Activated CD8-positive, alpha-beta memory T cell treated with anti-CD3 and anti-CD28 coated beads for 1 hour (primary cell): ENCODE measurements around the gene LAPTM5.

Experiments used
- DNase-seq, 2 donors: peaks; one replicate each; pipeline ENCODE4 v3.0.0-alpha.2; 2020; ENCODE audit warnings: low read depth in 1 of 2; ENCODE audit errors: extremely low read depth in 1 of 2

LAPTM5 gene

DNA sequence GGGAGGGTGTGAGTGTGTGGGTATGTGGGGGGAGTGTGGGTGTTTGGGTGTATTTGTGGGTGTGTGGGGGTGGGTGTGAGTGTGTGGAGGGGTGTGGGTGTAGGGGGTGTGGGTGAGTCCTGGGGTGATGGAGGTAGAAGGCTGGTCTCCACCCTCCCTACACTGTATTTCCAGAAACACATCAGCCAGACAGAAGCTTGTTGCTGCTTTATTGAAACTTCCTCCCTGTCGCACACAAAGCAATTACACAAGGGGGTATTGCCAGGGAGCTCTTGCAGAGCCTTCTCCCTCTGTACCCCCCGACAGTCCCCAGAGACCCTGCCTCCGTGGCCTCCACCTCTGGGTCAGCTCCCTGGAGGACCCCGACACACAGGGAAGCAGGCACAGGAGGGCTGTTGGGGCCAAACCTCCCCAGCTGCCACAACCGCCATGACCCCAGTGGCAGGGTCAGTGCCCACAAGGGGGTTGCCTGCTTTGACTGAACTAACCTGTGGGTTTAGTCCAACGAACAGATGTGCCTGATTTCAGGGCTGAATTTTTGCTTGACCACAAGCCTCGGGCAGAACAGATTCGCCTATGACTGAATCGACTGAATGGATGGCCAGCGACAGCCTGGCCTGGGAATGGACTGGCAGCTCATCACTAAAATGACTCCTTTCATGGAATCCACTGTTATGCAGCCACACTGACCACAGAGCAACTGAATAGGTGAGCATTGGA lies 25.1 kb downstream of the LAPTM5 start:
- DNase-seq = no peak

DNA sequence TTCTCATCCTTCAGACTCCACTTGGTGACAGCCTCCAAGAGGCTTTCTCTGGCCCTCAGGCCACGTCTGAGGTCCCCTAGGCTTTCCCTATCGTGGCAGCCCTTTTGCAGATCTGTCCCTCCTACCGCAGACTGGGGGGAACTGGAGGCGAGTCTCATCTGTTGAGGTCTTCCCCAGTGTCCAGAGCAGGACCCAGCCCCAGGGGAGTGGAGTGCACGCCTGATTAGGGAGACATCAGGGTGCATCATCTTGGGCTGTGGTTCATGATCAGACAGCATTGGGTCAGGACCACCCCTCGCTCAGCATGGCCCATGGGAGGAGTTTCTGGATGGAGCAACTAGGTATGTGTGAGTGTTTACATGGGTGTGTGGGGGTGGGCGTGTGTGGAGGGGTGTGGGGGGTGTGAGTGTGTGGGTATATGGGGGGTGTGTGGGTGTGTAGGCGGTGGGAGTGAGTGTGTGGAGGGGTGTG lies 25.7 kb downstream of the LAPTM5 start:
- DNase-seq = no peak

DNA sequence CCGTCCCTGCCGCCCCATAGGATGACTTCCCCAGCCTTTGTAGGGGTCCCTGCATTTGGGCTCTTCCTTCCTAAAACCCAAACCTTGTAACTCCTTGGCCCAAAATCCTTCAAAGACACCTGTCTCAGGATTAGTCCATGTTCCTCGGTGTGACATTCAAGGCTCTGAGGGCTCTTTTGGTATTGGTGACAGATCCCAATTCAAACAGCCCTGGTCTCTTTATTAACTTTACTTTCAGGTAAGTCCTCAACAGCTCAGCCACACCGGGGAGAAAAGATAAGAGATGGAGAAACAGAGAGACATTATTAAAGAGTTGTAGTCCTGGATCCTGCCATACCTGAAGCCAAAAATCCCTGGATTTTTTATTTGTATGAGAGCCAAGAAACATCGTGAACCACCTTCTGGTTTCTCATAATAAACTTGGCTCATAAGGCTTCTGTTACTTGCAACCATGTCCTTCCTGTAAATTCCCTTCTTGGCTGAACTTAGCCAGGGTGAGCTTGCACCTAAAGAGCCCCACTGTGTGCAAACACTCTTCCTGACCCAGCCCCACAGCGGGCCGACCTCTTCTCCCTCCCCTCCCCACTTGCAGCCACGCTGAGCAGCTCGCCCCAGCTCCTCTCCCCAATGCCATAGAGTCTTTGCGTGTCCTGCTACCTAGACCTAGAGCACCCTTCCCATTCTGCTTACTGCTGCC lies 26.3 kb downstream of the LAPTM5 start:
- DNase-seq = no peak

DNA sequence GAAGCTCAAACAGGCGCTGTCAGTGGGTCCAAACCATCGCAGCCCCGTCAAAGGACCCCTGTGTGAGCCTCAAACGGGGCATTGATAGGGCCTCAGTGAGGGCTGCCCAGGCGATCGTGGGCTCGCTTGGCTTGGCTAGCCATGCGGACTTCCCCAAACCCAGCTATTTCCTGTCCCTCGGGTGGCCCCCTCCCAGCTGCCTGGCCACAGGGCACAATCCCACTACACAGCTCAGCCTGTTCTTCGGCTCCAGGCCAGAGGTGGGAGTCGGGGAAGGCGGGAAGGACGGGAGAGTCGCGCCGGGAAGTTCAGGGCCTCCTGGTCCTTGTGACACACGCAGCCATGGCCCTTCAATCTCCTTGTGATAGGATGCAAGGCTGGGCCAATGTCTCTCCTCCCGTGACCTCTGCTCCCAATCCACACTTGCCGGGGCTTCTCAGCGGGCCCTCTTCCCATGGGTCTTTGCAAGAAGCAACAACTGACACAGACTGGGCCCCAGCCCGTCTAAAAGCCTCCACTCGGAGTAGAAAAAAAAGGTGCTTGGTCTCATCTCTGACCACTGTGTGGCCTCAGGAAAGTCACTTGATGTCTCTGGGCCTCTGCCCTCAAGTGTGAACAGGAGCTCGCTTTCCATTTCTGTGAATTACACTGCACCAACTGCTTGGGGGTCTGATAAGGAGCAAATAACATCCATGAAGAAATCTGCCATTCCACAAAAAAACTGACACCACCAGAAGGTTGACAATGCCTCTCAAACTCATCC lies 27.0 kb downstream of the LAPTM5 start:
- DNase-seq = no peak

DNA sequence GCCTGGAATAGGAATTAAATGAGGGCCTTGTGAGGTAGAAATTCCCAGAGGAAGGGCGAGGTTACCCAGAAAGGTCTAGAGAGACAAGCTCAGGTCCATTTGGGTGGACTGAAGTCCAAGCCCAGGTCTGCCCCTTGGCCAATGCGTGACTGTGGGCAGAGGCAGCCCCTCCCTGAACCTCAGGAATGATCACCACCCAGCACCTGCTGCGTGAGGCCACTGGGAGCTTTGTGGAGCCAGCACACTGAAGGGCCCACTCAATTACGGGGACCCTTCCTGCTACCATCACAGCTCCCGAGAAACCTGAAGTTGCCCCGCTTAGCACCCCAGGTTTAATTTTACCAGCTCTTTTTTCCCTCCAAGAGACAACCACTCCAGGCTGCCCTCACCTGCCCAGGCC lies 27.7 kb downstream of the LAPTM5 start:
- DNase-seq = no peak

DNA sequence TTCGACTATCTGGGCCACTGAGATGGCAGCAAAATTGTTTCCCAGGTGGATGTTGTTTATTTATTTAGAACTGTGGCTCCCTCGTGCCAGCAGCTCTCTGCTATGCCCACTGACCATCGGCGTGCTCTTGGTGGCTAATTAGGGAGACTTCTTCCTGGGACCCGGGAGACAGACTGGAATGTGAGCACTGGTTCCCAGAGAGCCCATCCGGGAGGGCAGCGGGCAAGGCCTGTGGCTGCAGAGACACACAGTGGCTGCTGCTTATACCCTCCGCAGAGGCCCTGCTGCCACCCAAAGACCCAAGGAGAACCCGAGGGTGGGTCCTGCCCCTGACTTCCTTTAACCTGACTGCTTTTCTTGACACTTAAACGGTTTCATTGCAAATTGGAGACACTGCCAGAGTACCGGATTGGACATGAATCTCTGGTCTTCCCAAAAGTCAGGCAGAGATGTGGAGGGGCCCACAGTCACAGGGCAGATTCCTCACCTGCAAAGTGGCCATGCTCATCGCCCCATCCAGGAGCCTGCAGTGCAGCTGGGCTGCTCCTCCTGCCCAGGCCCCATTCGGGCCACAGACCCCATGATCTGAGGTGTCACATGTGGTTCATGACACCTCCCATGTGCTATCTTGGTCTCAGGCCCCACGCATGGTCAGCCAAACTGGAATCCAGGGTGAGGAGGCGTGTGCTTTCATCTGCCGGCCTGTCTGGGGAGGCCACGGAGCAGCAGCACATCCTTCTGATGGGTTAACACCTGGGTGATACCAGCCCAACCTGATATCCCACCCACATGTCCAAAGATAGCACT lies 28.5 kb downstream of the LAPTM5 start:
- DNase-seq = no peak

DNA sequence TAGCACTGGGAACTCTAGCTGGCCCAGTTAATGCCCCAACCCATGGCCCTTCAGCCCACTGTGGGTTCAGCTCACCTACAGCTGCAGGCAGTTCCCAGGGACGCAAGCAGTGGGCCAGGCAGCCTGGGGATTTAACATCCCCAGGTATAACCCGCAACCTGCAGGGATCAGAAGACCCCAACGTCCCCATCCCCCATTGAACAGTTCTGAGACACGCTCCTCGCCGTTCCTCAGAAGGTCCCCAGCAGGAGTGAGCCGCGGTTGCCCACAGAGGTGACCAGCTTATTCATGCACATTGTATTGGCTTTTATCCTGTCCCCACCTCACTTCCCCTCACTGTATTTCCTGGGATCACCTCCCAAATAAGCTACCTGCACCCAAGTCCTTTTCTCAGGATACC lies 29.2 kb downstream of the LAPTM5 start:
- no peak for DNase-seq

DNA sequence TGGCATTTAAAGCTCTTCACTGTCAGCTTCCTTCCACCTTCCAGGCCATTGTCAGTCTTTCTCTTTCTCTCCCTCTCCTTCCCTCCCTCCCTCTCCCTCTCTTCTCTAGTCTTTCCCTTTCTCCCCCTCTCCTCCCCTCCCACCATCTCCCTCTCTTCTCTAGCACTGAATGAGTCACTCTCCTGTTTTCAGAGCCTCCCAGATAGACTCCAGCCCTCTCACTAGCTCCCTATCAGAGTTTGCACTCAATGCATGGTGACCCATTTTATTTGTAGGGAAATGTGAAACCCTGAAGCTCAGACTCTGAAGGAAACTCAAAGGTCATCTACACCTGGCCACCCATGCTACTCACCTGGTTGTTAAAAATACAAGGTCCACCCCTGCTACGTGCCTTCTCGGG lies 29.8 kb downstream of the LAPTM5 start:
- no peak for DNase-seq

DNA sequence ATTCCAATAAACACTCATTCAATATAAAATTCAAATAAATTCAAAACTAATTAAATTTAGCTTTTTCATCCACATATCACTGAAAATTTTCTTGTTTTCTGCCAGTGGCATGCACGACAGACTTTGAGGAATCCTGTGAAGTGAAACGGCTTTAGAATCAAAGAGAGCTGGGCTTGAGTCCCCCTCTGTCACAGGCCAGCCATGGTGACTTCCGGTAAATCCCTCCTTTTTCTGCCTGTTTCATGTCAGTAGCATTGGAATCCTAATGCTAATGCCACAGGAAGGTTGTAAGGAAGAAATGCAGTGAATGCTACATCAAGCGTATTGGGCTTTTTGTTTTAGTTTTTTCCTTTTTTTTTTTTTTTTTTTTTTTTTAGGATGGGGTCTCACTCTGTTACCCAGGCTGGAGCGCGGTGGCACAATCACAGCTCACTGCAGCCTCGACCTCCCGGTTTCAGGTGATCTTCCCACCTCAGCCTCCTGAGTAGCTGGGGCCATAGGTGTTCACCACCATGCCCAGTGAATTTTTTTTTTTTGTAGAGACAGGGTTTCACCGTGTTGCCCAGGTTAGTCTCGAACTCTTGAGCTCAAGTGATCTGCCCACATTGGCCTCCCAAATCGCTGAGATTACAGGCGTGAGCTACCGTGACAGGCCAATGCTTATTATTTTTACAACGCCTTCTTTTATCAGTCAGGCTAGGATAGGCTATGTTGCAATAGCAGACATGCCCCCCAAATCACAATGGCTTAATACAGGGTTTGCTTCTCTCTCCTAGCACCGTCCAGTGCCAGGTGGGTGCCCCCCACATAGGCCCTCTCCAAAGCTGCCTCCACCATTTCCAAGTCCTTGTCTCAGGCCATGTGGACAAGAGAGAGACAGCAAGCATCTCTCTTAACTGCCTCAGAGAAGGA lies 30.5 kb downstream of the LAPTM5 start:
- no peak for DNase-seq

DNA sequence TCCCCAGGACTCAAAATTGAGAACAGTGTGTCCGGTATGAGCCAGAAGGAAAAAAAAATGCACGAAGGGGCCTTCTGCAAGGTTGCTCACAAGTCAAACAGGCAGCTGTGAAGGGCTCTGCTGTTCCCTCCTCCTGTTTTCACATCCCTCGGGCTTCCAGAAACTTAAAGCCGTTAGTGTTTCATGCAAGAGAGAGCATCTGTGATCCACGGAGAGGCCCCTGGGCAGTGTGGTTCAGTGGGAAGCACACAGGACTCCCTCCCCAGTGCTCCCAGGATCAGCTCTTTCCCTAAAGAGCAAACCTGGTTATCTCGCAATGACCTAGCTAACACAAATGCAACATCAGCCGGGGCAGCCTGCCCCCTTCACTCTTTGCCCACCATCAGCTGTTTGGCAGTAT lies 31.3 kb downstream of the LAPTM5 start:
- DNase-seq = no peak

DNA sequence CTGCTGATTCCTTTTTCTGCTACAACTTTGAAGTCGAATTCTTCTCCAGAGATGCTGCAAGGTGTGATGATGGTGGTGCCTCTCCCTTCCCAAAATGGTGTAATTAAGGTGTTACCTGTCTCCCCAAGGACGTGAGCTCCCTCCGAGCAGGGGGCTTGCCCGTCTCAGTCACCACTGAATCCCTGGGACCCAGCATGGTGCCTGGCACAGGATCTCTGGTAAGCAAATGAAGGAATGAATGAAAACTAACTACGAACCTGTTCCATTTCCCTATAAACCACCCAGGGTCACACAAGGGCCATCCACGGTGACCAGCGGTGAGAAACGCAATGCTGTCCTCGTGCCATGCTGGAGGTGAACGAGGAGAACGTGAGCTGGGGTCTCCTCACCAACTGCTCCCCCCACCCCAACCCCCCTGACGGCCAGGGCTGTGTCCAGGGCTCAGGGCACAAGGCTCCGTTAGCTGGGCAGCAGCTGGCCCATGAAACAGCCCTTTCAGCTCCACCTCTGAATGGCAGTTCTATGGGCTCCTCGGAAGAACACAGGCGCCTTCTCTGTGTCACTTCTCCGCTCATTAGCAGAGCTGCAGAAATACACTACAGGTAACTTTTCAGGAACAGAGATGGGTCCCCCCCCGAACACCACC lies 32.0 kb downstream of the LAPTM5 start:
- no peak for DNase-seq

DNA sequence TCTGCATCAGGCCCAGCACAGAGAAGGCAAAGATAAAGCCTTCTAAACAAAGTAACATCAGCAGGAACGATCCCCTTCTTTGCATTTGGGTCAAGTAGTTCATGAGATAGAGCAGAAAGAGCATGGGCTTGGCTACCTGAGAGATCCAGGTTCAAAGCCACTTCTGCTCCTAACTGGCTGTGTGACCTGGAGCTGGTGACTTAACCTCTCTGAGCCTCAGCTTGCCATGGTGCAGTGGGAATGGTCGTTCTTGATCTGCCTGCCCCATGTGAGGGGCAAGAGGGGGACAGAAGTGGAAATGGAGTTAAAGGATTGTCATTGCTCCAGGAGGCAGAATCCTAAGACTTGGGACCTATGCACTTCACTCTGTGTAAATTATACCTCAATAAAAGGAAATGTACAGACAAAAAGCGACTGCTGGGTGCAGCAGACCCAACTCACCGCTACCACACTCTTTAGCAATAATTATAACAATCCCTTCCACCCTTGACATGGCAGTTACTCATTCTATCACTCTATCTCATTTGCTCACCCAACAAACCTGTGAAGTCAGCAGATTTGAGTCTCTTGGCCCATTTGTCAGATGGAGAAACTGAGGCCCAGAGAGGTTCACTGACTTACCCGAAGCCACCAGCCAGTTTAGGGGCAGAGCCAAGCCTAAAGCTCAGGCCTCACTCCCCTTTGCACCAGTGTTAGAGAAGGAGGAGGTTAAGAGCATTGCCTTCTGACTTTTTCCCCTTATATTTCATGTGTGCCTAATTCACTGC lies 32.7 kb downstream of the LAPTM5 start:
- DNase-seq = no peak

DNA sequence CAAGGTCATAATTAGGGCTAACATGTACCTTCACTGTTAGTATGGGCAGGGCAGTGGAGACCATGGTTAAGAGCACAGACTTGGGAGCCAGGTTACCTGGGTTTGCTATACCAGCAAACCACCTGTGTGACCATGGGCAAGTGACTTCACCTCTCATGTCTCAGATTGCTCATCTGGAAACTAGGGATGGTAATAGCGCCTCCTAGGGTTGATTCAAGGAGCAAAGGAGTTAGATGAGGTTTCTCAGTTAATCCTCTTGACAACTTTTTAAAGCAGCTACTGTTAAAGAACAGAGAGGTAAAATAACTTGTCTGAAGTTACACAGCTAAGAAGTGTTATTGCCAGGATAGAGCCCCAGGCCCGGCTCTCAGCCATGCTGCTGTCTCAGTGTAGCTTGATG lies 33.4 kb downstream of the LAPTM5 start:
- no peak for DNase-seq

DNA sequence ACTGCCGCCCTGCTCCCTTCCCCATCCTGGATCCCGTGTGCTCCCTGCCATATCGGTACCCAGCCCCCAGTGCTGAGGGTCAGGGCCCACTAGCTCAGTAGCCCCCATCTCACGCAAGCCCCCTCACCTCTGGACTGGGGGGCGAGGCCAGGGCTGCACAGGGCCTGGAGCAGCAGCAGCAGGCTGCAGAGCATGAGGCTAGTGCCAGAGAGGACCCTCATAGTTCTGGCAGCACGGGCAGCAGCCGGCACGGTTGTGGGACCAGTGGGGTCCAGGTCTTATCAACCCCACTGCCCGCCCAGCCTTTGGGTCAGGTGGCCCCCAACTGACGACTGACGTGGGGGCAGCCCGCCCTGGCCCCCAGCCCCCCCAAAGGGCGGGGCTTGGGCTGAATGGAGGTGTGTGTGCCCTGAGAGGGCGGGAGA lies 34.2 kb downstream of the LAPTM5 start, which contains the start of gene MATN1:
Gene MATN1 (minus strand): TSS at position 255 of the 425 bp plus-strand sequence. CDS start 34 bp downstream, at position 221.
- no peak for DNase-seq

DNA sequence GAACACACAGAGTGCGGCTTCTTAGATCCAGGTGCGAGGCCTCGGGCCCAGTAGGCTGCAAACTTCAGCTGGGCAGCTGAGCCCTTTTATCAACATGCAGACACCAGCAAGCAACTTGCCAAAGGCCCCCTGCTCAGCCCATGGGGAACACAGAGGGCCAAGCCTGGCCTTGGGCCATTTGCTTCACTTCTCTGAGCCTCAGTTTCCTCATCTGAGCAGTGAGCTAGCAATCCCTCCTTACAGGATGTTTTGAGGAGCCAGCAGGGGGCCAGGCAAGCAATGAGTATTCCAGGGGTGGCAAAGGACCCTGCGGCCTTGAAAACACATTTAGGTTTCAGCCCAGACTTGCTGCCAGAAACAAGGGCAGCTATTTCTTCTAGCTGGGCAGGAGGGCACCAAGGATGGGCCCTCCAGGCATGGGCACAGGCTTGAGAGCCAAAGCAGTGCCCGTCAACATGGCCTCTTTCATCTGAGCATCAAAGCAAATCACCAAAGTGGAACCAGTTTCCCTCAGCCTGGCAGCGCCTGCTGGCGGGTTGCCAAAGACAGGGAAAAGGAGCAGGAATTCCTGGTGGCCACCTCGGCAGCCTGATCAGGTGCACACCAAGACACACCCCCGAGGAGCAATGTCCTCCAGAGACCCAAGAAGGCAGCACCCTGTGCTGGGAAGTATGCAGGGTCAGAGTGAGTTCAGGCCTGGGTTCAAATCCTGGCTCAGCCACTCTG lies 35.6 kb downstream of the LAPTM5 start:
- no peak for DNase-seq

DNA sequence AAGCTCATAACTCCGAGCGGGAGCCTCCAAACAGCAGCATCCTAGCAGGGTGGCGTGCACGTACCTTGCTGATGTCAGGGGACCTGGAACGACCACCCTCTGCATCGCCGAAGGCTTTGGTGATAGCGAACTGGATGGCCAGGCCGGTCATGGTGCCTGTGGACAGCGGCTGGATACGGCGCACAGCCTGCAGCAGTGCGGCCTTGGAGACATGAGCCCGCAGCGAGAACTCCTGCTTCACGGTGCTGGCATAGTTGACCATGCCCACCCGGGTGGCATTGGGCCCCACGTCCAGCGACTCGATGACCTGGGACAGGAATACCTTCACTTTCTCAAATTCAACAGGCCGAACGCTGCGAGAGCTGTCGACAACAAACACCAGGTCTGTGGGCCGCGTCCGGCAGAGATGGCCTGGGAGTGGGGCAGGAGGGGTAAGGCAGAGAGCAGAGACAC lies 36.2 kb downstream of the LAPTM5 start:
- DNase-seq = no peak

DNA sequence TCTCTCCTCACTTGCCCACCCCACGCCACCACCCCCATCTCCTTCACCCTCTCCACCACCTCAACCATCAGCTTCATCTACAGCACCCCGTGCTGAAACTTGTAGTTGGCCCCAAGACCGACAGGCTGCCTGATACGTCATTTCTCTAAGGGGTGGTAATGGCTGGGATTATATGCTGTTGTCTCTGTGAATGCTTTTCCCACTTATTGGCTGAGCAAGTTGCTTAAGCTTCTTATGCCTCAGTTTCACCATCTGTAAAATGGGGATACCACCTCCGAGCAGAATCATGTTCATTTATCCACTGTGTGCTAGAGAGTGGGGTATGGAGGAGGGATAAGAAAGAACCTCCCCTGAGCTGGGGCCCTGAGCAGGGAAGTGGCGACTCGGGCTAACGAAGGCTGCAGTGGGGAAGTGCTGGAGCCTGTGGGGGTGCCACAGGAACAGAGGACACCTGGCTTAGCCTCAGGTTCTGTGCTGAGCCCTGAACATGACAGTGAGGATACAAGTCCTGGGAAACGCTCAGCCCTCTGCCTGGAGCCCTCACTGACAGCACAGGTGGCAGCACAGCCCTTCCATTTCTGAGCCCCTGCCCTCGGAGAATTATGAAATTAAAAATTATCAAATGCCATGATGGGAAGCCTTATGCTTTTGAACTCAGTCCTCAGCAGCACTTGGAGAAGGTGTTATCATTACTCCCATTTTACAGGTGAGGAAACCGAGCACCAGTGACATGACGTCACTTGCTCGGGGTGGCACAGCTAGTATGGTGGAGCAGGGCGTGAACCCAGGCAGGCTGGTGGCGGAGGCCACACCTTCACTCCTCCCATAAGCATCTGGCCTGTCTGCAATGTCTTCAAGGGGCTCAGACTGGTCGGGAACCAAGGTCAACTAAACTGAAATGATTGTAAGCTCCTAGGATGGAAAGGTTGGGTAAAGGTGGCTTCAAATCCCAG lies 37.0 kb downstream of the LAPTM5 start:
- DNase-seq = no peak
